GM12865 (cell line): ENCODE results near the gene CREB3L2.

Experiments used
- DNase-seq: peaks from one replicate; pipeline ENCODE4 v3.0.0; 2010; ENCODE audit warnings: low read depth
- H3K4me3 ChIP-seq: 2 replicates; pipeline ENCODE4 v1.5.1; 2011; ENCODE audit warnings: mild to moderate bottlenecking, low read depth, low read length, control low read depth
- CTCF ChIP-seq: IDR thresholded peaks from 2 replicates; pipeline ENCODE4 v1.5.1; 2011; ENCODE audit warnings: low read length, control low read depth, low read depth, inconsistent platforms; ENCODE audit not compliant: insufficient read depth; ENCODE audit errors: missing control alignments

The CREB3L2 gene

GRCh38 chr7:137829337-137829992 is 172.4 kb downstream of the CREB3L2 start:
- TF ChIP-seq CTCF = no peak
- no peak for DNase-seq
- H3K4me3 ChIP-seq = no peak overlapping the region

- H3K4me3 ChIP-seq = no peak overlapping the region
- DNase-seq = no peak
- TF ChIP-seq CTCF = no peak
Observed at GRCh38 chr7:137828456-137828855, 173.4 kb downstream of the CREB3L2 start.

- TF ChIP-seq CTCF = no peak
- no peak overlapping the region for H3K4me3 ChIP-seq
- DNase-seq = no peak
Observed at GRCh38 chr7:137825489-137825888, 176.4 kb downstream of the CREB3L2 start.
